KOPT-K1 (cell line): ENCODE results near the gene GRPEL2.

Experiments used
- H3K27ac ChIP-seq: fragments of 200-600 bp; sonication (generic); 2 replicates; pipeline ENCODE4 v1.5.1; 2016; ENCODE audit warnings: antibody characterized with exemption, mild to moderate bottlenecking, low read depth, low read length; ENCODE audit not compliant: poor library complexity, severe bottlenecking
- H3K36me3 ChIP-seq: fragments of 200-600 bp; sonication (generic); 2 replicates; pipeline ENCODE4 v1.5.1; 2017; ENCODE audit warnings: antibody characterized with exemption, mild to moderate bottlenecking, low read length, moderate library complexity; ENCODE audit not compliant: insufficient read depth
- H3K9me3 ChIP-seq: fragments of 200-600 bp; sonication (generic); 2 replicates; pipeline ENCODE4 v1.5.1; 2017; ENCODE audit warnings: antibody characterized with exemption, low read length, mild to moderate bottlenecking; ENCODE audit not compliant: insufficient read depth, poor library complexity, severe bottlenecking

Gene GRPEL2

GRCh38 chr5:149310947-149311658 lies 34.2 kb upstream of the GRPEL2 start:
- Histone ChIP-seq H3K36me3 (no peaks in the 10 kb centered on the region), H3K27ac (no peak overlapping the region), H3K9me3 (no peaks in the 10 kb centered on the region)

DNA sequence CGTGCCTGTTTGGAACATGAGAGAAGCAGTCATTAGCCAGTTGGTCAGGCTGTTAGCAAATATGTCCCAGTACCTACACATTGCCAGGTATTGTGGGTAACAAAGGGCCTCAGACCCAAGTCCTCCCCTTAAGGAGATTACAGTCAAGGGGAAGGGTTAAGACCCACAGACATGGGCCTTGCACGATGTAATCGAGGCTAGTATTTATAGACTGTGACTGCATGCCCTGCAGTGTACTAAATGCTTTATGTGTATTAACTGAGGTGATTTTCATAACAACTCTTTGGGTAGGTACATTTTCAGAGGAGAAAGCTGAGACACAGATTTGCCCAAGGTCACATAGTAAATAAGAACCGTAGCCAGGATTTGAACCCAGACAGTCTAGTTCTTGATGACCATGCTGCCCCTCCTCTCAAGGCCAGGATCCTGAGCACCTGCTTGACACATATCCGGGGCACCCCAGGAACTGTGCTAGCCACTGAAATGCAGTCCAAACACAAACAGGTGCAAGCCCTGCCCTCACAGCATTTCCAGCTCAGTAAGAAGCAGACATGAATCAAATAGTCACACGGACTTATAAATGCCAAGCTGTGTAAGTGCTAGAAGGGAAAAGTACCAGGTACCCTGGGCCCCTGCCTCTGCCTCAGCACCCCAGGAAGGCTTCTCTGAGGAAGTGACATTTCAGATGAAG lies 32.0 kb upstream of the GRPEL2 start:
- Histone ChIP-seq H3K36me3 (no peaks in the 10 kb centered on the region), H3K27ac (no peak overlapping the region), H3K9me3 (no peaks in the 10 kb centered on the region)

DNA sequence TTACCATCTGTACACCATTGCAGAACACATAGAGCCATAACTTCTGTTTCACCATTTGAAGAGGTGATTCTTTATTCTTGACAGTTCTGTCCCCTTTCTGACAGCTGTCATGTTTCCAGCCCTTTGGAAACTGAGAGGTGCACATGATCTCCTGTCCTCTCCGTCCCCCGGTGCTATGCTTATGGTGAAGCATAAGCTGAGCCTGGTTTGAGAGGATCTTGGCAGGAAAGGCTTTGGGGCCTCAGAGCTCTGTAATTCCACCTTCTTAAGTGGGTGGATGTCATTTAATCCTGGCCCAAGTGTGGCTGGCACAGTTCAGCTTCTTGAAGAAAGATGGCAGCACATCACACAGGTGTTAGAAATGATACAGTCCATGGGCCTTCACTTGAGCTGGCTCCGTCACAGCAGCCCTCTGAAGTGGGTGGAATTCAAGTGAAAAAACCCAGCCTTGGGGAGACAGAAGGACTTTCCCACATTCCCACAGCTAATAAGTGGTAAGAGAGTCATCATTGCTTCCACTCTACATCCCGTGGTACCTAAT lies 30.7 kb upstream of the GRPEL2 start:
- Histone ChIP-seq H3K27ac (no peak overlapping the region), H3K9me3 (no peaks in the 10 kb centered on the region), H3K36me3 (no peaks in the 10 kb centered on the region)

DNA sequence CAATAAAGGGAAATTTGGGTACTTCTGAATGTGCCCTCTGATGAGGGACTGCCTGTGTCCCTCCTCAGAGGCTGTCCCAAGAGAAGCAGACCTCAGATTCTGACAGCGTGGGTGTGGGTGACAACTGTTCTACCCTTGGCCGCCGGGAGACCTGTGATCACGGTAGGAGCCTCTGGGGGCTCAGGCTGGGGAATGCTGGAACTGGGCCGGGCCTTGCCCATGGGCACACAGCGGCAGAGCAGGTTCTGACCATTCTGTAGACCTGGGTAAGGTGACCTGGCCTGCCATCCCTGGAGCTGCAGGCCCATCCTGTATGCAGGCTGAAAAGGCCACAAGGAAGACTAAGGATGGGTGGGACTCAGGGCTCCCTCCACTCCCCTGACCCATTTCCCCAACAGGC lies 29.5 kb upstream of the GRPEL2 start:
- H3K9me3 ChIP-seq: no peaks in the 10 kb centered on the region
- H3K36me3 ChIP-seq: no peaks in the 10 kb centered on the region
- no peak overlapping the region for H3K27ac ChIP-seq

GRCh38 chr5:149317281-149318048 lies 27.8 kb upstream of the GRPEL2 start:
- Histone ChIP-seq H3K36me3 (no peaks in the 10 kb centered on the region), H3K9me3 (no peaks in the 10 kb centered on the region), H3K27ac (no peak overlapping the region)

- Histone ChIP-seq H3K36me3 (no peaks in the 10 kb centered on the region), H3K27ac (no peak overlapping the region)
Measured at GRCh38 chr5:149319174-149319573, 26.1 kb upstream of the GRPEL2 start.

GRCh38 chr5:149320791-149321330 lies 24.4 kb upstream of the GRPEL2 start:
- H3K27ac ChIP-seq: no peak overlapping the region
- H3K9me3 ChIP-seq: no peaks in the 10 kb centered on the region
- H3K36me3 ChIP-seq: no peaks in the 10 kb centered on the region

More at GRCh38 chr5:149319174-149319573, 26.1 kb upstream of the GRPEL2 start:
- H3K9me3 ChIP-seq: no peaks in the 10 kb centered on the region

DNA sequence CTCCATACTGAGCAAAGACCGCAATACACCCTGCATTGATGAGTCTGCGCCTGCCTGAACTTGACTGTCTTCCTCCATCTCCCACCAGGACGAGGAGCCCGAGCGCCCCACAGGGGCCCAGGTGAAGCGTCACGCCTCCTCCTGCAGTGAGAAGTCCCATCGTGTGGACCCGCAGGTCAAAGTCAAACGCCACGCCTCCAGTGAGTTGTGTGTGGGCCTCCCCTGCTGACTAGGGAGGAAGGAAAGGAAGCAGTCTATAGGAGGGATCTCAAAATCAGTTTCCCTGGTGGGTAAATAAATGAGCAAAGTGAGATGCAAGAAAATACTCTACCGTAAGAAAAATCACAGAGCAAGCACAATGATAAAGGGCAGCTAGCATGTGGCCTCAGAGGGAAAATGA lies 22.8 kb upstream of the GRPEL2 start:
- Histone ChIP-seq H3K9me3 (peaks cover 4% of the 10 kb centered on the region), H3K27ac (no peak overlapping the region), H3K36me3 (no peaks in the 10 kb centered on the region)

DNA sequence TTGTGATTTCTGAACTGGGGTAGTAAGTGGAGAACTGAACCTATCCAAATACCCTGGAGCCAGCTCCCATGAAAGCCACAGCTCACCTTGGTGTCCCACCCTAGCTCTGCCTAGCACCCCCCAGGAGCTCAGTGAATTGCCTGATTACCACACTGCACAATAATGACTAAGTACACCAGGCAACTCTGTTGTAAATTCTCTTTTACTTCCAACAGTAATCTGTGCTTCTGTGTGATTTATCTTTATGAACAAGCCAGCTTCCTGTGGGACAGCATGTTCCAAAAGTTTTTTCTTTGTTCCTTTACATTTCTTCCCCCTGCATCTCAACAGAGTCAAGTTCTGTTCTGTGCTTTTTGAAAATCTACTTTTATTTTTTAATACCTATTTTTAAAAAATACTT lies 22.1 kb upstream of the GRPEL2 start:
- Histone ChIP-seq H3K9me3 (peaks cover 4% of the 10 kb centered on the region), H3K36me3 (no peaks in the 10 kb centered on the region), H3K27ac (no peak overlapping the region)

DNA sequence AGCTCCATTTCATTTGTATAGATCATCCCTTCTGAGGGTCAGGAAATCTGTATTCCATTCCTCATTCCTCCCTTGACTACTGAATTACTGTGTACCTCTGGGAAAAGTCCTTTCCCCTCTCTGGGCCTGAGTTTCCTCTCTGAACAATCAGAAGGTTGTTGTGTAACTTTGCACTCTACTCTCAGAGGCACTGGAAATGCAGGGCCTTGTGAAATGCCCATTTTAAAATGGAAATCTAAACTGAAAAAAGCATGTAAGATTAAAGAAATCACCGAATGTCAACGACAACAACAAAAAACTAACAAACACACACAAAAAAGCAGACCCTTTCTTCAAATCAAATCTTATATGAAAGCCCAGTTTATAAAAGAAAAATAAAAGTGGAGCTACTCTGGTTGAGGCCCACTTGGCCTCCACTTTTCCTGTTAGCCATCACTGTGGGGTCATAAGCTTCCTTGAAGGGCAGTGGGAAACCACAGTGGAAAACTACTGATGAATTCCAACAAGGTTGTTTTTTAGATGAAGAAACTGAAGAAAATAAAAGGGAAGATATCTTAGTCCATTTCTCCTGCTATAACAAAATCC lies 21.6 kb upstream of the GRPEL2 start:
- Histone ChIP-seq H3K27ac (no peak overlapping the region), H3K9me3 (peaks cover 4% of the 10 kb centered on the region), H3K36me3 (no peaks in the 10 kb centered on the region)

GRCh38 chr5:149324641-149325040 lies 20.7 kb upstream of the GRPEL2 start:
- Histone ChIP-seq H3K36me3 (no peaks in the 10 kb centered on the region), H3K27ac (no peak overlapping the region), H3K9me3 (peaks cover 4% of the 10 kb centered on the region)

DNA sequence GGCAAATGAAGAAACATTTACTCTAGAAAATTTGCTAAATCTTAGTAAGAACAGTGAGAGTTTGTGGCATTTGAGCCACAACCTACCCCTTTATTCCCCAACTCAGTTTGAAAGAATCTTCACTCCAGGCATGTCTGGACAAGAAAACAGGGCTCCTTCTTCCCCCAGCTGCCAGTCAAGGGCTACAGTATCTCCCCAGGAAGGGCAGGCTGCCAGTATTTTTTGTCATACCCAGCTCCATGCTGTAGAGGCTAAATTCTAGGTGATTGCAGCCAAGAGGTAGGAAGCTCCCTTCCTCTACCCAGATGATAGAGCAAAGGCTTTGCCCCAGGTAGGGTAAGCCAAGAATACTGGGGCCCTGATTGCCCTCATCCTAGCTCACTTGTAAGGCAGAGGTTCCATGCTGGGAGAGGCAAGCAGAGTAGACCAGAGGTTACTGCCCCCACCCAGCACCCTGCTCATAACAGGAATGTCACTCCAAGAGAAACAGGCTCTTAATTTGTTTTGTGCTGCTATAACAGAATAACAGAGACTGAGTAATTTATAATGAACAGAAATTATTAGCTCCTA lies 20.0 kb upstream of the GRPEL2 start:
- no peaks in the 10 kb centered on the region for H3K36me3 ChIP-seq
- no peak overlapping the region for H3K27ac ChIP-seq
- H3K9me3 ChIP-seq: peaks cover 4% of the 10 kb centered on the region

DNA sequence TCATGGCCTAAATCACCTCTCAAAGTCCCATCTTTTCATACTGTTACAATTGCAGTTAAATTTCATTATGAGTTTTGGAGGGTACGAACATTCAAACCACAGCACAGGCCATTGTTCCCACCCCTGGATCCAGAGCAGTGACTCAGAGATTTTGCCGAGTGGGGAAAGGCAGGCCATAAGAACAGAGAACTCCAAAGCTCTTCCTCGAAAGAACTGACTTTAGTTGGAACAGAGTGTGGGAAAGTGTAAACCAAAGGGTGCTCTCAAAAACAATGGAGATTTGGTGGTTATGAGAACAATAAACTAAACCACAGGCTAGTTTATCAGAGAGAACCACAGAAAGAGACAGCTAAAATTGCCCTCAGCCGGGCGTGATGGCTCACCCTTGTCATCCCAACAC lies 19.4 kb upstream of the GRPEL2 start:
- Histone ChIP-seq H3K36me3 (no peaks in the 10 kb centered on the region), H3K27ac (no peak overlapping the region), H3K9me3 (peaks cover 4% of the 10 kb centered on the region)

DNA sequence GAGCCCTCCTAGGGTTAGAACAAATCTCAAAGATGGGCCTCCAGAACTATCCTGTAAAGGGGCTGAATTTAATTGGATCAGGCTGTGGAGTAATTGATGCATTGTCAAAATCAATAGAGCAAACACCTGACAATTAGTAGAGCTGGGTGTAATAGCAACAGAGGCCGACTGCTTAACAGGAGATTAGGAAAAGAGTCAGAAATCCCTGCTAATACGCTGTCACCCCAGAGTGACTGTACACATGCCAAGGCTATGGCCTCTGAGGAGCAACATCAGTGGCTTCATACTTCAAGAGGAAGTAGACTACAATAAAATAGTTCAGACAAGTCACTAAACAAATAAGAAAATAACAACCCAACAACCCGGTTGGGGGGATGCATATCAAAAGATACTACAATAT lies 18.7 kb upstream of the GRPEL2 start:
- Histone ChIP-seq H3K27ac (no peak overlapping the region), H3K9me3 (peaks cover 4% of the 10 kb centered on the region), H3K36me3 (no peaks in the 10 kb centered on the region)
